Osteoblast (primary cell): ENCODE data around the gene OR2AG1. TPM values are rescaled to one million over a fixed set of nuclear protein-coding genes. Genes with fewer than 3 reads are reported as not detected.

Experiments used
- DNase-seq: peaks from one replicate; pipeline ENCODE4 v3.0.0; 2011; ENCODE audit warnings: low spot score, mixed read lengths; ENCODE audit not compliant: insufficient read length; ENCODE audit errors: missing footprints
- H2AFZ ChIP-seq: 2 replicates; pipeline ENCODE4 v1.6.0; 2011; ENCODE audit warnings: mild to moderate bottlenecking, low read length
- H3K27ac ChIP-seq: 2 replicates; pipeline ENCODE4 v1.5.1; 2011; ENCODE audit warnings: mild to moderate bottlenecking, low read depth, low read length, moderate library complexity
- H3K27me3 ChIP-seq: 2 replicates; pipeline ENCODE4 v1.6.0; 2012; ENCODE audit warnings: mild to moderate bottlenecking, control low read depth, inconsistent platforms, low read length, moderate library complexity; ENCODE audit not compliant: insufficient read depth
- H3K36me3 ChIP-seq: 2 replicates; pipeline ENCODE4 v1.5.1; 2011; ENCODE audit warnings: mild to moderate bottlenecking, low read length, control low read depth, moderate library complexity; ENCODE audit not compliant: insufficient read depth
- H3K4me1 ChIP-seq: 2 replicates; pipeline ENCODE4 v1.5.1; 2011; ENCODE audit warnings: mild to moderate bottlenecking, low read length, control low read depth, moderate library complexity; ENCODE audit not compliant: insufficient read depth
- H3K4me2 ChIP-seq: 2 replicates; pipeline ENCODE4 v1.6.0; 2011; ENCODE audit warnings: mild to moderate bottlenecking, low read length; ENCODE audit not compliant: insufficient read depth
- H3K4me3 ChIP-seq: fragments of 200-600 bp; sonication (generic); 3 replicates; pipeline ENCODE4 v1.5.1; 2012; ENCODE audit warnings: mild to moderate bottlenecking, low read length, inconsistent platforms; ENCODE audit not compliant: insufficient read depth
- H3K79me2 ChIP-seq: 2 replicates; pipeline ENCODE4 v1.6.0; 2012; ENCODE audit warnings: mild to moderate bottlenecking, low read length, control low read depth, inconsistent platforms; ENCODE audit not compliant: insufficient read depth
- H3K9me3 ChIP-seq: 2 replicates; pipeline ENCODE4 v1.5.1; 2011; ENCODE audit warnings: low read depth, low read length, control low read depth
- H4K20me1 ChIP-seq: 2 replicates; pipeline ENCODE4 v1.6.0; 2012; ENCODE audit warnings: mild to moderate bottlenecking, low read length, control low read depth; ENCODE audit not compliant: insufficient read depth
- total RNA-seq: library from RNA; depleted of rRNA; stranded (reverse); fragments of >200 nt; gene quantifications from 2 replicates; pipeline ENCODE4 v1.2.3, GENCODE V29; 2012
- TF ChIP-seq, protein P1 (sequence below): IDR thresholded peaks from 2 replicates; pipeline ENCODE4 v1.5.1; 2011; ENCODE audit warnings: mild to moderate bottlenecking, low read depth, low read length, moderate library complexity; ENCODE audit errors: extremely low read depth

OR2AG1 gene
- total RNA-seq, 1 donor, result not detected

DNA sequence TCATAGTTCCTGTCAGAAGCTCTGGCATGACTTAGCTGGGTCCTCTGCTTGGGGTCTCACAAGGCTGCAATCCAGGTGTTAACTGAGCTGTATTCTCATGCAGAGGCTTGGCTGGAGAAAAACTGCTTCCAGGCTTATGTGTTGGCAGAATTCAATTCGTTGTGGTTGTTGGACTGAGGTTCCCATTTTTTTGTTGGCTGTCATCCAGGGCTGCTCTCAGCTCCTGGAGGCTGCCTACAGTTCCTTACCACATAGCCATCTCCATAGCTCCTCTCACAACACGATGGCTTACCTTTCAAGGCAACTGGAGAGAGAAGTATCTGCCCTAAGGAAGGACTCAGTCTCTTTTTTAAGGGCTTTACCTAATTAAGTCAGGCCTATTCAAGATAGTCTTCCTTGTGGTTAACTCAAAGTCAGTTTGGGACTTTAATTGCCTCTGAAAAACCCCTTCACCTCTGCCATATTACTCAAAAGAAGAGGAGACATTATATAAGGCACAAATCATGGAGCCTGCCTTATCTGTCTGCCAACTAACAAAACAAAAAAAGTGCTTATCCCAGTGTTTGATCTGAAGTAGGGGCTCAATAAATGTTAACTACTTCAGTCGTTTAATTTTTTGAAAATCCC lies 46.2 kb upstream of the OR2AG1 start:
- H3K4me3 ChIP-seq, result no peak overlapping the region
- H3K36me3 ChIP-seq, result no peaks in the 10 kb centered on the region
- no peaks in the 10 kb centered on the region for H3K9me3 ChIP-seq
- no peaks in the 10 kb centered on the region for H3K4me1 ChIP-seq
- no peaks in the 10 kb centered on the region for H3K27me3 ChIP-seq
- H3K79me2 ChIP-seq, result no peaks in the 10 kb centered on the region
- no peak overlapping the region for H2AFZ ChIP-seq
- no peaks in the 10 kb centered on the region for H4K20me1 ChIP-seq
- no peak overlapping the region for H3K27ac ChIP-seq
- TF ChIP-seq, protein P1, sequence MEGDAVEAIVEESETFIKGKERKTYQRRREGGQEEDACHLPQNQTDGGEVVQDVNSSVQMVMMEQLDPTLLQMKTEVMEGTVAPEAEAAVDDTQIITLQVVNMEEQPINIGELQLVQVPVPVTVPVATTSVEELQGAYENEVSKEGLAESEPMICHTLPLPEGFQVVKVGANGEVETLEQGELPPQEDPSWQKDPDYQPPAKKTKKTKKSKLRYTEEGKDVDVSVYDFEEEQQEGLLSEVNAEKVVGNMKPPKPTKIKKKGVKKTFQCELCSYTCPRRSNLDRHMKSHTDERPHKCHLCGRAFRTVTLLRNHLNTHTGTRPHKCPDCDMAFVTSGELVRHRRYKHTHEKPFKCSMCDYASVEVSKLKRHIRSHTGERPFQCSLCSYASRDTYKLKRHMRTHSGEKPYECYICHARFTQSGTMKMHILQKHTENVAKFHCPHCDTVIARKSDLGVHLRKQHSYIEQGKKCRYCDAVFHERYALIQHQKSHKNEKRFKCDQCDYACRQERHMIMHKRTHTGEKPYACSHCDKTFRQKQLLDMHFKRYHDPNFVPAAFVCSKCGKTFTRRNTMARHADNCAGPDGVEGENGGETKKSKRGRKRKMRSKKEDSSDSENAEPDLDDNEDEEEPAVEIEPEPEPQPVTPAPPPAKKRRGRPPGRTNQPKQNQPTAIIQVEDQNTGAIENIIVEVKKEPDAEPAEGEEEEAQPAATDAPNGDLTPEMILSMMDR, result no peak
- DNase-seq, result no peak
- no peak overlapping the region for H3K4me2 ChIP-seq

DNA sequence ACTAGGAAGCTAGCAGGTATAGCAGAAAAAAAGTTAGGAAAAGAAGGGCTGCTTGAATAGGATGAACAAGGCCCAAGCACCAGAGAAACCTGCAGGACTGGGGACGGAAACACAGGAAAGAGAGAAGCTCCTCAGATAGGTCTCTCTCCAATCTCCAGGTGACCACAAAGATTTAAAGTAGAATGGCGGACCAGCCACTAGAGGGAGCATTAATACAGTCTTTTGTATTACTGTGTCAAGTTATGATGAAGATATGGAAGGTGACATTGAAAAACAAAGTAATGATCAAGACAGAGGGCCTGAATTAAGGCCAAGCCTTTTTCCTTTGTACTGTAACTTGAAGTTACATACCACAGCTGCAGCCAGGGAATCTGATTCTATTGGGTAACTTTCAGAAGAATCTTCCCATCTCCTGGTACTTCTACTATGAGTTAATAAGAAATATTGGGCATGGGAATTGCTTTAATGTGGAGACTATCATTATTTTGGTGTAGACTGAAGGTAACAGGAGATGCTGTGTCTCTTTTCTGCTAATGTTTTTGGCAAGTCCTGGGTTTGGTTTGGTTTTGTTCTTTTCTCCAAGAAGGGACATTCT lies 44.9 kb upstream of the OR2AG1 start:
- Histone ChIP-seq H3K79me2 (no peaks in the 10 kb centered on the region), H3K36me3 (no peaks in the 10 kb centered on the region), H3K27me3 (no peaks in the 10 kb centered on the region), H3K9me3 (no peaks in the 10 kb centered on the region), H2AFZ (no peak overlapping the region), H3K4me1 (no peaks in the 10 kb centered on the region), H3K4me2 (no peak overlapping the region), H3K4me3 (no peak overlapping the region), H4K20me1 (no peaks in the 10 kb centered on the region), H3K27ac (no peak overlapping the region)
- TF ChIP-seq, protein P1, result peak; percentile 70
- DNase-seq, result peak; percentile 79

DNA sequence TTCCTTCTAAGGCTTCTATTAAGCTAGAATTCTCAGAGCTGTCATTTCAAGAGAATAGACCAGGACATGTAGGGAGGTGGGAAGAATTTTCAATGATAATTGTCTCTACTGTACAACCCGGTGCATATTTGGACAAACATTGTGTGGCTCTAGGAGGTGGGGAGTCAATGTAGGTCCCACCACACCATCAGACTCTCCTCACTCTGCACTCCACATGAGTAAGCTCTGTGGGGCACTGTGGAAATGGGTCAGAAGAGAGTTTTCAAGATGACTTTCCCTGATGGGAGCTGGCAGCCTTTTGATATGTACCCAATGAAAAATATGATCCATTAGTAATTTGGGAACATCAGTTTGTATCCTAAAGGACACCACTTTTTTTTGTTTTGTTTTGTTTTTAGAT lies 44.2 kb upstream of the OR2AG1 start:
- H4K20me1 ChIP-seq, result no peaks in the 10 kb centered on the region
- DNase-seq, result no peak
- no peak overlapping the region for H3K4me3 ChIP-seq
- H3K27ac ChIP-seq, result no peak overlapping the region
- no peak overlapping the region for H3K4me2 ChIP-seq
- H3K27me3 ChIP-seq, result no peaks in the 10 kb centered on the region
- H3K79me2 ChIP-seq, result no peaks in the 10 kb centered on the region
- TF ChIP-seq, protein P1, result no peak
- no peaks in the 10 kb centered on the region for H3K36me3 ChIP-seq
- H2AFZ ChIP-seq, result no peak overlapping the region
- H3K4me1 ChIP-seq, result no peaks in the 10 kb centered on the region
- H3K9me3 ChIP-seq, result no peaks in the 10 kb centered on the region

DNA sequence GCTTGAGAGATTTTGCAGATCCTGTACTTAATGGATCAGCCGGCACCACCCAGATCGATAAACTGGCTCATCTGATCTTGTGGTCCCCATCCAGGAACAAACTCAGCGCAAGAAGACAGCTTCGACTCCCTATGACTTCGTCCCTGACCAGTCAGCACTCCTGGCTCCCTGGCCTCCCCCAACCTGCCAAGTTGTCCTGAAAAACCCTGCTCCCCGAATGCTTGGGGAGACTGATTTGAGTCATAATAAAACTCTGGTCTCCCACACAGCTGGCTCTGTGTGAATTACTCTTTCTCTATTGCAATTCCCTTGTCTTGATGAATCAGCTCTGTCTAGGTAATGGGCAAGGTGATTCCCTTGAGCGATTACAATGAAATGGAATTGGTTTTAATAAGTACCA lies 40.6 kb upstream of the OR2AG1 start:
- Histone ChIP-seq H3K4me2 (no peak overlapping the region), H3K4me1 (no peaks in the 10 kb centered on the region), H3K79me2 (no peaks in the 10 kb centered on the region), H3K4me3 (no peak overlapping the region), H3K36me3 (no peaks in the 10 kb centered on the region), H4K20me1 (no peaks in the 10 kb centered on the region), H3K27me3 (no peaks in the 10 kb centered on the region), H3K9me3 (no peaks in the 10 kb centered on the region), H2AFZ (no peak overlapping the region), H3K27ac (no peak overlapping the region)
- no peak for DNase-seq
- TF ChIP-seq, protein P1, result no peak
